ENCODE results near the gene NYNRIN.
A peak's percentile ranks its signal among the peaks of the same experiment; 100 is the strongest.

Gene NYNRIN

DNA sequence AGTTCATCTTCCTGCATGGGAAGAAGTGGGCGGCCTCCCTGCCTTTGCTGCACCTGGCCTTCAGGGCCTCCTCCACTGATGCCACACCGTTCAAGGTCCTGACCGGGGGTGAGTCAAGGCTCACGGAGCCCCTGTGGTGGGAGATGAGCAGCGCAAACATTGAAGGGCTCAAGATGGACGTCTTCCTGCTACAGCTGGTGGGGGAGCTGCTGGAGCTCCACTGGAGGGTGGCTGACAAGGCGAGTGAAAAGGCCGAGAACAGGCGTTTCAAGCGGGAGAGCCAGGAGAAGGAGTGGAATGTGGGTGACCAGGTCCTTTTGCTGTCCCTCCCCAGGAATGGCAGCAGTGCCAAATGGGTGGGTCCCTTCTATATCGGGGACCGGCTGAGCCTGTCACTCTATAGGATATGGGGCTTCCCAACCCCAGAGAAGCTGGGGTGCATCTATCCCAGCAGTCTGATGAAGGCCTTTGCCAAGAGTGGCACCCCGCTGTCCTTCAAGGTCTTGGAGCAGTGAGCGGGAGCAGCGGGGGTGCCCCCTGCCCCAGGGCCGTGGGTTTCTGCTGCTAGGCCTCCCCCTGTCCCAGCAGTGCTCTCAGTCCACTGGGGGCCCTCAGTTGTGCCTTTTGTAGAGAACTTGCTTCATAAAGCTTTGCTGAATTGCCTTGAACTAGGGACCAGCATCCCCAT, 18.3 kb downstream of the NYNRIN start:
- DNase-seq, result no peak

DNA sequence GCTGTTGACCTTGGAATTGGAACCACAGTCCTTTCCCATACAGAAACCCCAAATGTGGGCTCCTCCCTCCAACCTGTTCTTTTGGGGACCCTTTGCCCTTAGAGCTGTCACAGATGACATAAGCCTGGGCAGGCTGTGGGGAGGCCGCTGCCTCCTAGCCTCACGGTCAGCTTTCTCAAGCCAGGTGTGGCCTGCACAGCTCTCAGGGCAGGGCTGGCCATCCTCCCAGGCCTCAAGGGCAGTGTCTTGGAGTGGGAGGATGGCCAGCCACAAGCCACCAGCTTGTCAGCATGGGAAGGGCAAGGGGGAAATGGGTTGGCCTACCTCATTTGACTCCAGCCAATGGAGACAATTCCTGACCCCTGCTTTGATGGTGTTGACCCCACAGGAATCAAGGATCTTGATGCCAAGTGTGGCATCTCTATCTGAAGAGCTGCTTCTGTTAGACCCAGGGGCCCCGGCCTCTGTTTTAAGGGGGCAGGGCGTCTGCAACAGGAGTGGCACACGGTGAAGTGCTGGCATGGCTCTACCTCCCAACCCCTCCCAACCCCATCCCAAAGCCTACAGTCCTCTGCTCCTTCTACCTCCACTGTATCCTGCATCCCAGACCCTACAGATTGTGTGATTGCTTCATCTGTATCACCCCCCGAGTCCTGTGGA, 19.2 kb downstream of the NYNRIN start:
- no peak for DNase-seq

DNA sequence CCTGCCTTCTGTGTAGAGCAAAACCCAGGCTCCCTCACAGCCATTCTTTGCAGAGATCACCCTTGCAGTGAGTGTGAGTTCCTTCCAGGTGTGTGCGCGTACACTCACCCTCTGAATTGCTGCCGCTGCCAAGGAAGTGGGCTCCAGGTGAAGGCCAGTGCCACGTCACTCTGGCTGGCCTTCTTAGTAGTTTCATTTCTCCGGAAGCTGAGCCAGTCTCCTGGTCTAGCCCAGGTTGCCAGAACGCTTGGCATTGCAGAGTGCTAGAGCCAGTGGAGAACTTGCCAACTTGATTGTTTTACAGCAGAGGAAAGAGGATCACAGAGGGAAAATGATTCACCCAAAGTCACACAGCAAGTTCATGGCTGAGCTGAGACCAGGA, 19.7 kb downstream of the NYNRIN start:
- DNase-seq, result no peak

- DNase-seq, result no peak
Measured at GRCh38 chr14:24422261-24422660, 23.5 kb downstream of the NYNRIN start.

- DNase-seq, result no peak
Measured at GRCh38 chr14:24422694-24423601, 24.1 kb downstream of the NYNRIN start.

GRCh38 chr14:24425704-24426103, 26.9 kb downstream of the NYNRIN start:
- DNase-seq, result no peak

GRCh38 chr14:24426150-24426911, 27.5 kb downstream of the NYNRIN start:
- no peak for DNase-seq

DNA sequence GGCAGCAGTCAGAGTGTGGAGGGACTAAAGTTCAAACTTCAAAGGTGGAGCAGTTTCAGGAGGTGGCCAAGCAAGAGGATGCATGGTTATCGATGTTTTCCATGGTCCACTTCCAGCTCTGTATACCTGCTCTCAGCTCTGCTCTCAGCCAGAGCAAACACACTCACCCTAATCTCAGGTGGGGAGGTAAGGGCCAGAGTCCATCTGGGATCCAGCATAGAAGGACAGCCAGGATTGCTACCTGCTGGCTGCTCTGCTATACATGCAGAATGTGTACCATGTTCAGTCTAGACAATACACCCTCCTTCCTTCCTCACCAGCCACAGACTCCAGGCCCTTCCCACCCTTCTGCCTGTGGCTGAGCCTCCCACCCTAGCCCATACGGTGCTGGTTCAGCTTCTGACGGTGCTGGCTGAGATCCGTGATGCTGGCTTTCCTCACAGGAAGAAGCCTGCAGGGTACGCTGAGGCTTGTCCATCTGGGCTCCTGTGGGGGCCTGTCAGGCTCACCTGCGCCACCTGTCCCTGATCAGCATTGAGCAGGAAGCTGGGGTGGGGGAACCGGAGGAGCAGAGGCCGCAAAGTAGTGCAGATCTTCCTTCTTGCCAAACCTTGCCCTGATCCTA, 28.2 kb downstream of the NYNRIN start:
- DNase-seq, result no peak

- DNase-seq, result no peak
Measured at GRCh38 chr14:24427537-24428508, 29.0 kb downstream of the NYNRIN start.

DNA sequence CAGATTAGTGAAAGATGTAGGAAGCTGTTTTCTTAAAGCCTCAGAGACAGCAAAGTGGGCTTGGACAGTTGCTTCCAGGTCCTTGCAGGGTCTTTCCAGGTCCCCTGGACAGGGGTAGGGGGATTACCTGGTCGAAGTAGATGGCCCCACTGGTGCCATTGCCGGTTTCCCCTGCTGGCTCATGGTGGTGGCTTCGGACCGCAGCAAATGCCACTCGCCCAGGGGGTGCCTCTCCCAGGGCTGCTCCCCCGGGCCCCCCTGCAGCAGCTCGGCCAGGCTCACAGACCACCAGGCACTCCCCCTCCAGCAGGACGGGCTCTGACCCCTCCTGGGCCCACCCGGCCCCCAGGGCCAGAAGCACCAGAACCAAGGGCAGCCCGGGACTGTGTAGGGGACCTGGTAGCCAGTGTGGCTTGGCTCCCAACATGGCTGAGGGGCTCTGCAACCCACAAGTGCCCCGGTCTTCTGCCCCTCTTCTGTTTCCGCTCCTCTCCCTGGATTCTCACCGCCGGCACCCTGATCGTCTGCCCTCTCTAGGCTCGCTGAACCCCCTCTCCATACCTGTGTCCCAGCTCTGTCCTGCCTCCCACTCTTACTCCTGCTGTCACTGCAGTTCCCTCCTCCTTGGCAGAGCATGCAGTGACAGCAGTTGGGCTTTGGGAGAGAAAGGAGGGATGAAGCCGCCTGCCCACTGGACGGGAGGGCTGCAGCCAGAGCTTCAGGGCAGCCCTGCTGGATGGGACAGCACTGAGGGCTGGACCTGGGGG, 30.0 kb downstream of the NYNRIN start:
- DNase-seq, result no peak

DNA sequence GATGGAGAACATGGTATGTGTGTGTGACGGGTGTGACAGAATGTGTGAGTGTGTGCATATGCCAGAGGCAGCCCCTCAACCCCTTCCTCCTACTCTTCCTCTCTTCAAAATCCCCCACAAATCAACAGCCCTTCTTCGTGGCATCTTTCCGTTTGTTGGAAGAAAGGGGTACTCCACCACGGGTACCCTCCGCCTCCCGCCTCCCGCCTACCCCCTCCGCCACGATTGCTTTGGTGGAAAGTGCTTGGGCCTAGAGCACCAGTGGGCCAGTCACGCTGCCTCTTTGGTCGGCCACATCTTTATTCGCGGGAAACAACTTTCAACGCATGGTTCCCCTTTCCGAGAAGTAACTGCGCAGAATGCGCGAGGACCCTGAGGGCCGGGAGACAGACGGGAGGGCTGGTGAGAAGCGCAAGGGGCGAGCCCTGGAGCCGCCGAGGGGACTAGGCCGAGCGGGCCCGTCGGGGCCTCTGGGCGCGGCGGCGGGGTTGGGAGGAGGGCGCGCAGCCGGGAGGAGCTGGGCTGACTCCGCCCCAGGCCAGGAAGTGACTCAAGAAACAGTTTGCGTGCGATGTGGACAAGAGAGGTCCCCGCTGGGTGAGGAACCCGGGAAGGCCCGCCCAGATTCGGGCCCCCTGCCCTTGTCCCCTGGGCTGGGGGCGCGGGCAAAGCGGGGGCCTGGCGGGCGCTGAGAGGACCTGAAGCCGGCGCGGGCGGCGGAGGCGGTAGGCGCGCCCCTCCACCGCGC, 30.8 kb downstream of the NYNRIN start, which contains the start of the genes CBLN3 and KHNYN:
Gene CBLN3 (minus strand): TSS at position 274 of the 748 bp plus-strand sequence. CDS start 614 bp downstream, outside the sequence.
Gene KHNYN (plus strand): TSS at position 560 of the 748 bp plus-strand sequence. CDS start 777 bp downstream, outside the sequence.
- DNase-seq, result peak; percentile 89

DNA sequence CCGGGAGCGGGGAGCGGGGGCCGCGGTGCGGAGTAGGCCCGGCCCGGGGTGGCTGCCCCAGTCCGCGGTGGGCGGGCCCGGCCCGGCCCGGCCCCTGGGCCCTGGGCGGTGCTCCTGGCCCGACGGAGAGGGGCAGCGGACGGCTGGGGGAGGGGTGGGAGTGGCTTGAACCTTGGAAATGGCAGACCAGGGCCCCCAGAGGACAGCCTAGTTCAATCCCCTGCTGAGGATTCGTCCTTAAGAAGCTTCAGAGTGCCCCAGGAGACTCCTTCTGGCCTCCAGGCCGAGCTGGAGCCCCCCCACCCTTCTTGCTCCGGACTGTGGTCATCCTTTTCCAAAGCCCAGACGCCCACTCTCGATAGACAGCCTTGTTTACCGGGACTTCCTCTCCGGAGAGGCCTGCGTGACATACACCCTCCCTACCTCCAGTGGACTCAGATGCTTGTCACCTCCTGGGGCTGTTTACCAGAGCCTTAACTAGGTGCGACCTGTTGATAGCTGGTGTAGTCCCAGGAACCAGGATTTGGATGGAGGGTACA, 31.4 kb downstream of the NYNRIN start:
- peak; percentile 70 for DNase-seq

DNA sequence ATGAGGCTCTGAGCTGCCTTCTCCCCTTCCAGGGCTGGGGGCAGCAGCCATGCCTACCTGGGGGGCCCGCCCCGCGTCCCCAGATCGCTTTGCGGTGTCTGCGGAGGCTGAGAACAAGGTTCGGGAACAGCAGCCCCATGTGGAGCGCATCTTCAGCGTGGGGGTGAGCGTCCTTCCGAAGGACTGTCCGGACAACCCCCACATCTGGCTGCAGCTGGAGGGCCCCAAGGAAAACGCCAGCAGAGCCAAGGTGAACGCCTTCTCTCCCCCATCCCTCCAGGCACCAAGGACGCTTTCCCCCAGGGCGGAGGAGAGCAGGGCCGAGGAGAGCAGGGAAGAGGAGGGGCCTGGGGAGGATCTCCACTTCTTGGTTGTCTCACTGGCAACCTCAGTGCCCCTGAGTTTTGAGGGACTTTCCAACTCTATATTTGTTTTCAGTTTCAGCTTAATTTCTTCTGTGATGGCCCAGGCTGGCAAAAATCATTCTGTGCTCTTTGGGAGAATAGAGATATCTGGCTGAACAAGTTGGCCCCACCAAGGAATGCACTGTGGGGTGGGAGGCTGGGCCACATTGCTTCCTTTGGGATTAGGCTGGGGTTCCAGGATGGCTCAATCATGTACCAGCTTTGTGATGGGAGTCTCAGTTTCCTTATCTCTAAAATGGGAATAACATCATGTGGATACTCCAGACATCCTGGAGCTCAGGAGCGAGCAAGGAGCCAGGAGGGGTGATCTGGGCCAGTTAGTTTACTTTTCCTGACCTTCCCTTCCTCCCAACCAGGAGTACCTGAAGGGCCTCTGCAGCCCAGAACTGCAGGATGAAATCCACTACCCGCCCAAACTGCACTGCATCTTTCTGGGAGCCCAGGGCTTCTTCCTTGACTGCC, 32.1 kb downstream of the NYNRIN start:
- no peak for DNase-seq

- DNase-seq, result peak; percentile 80
Measured at GRCh38 chr14:24431569-24432258, 32.9 kb downstream of the NYNRIN start.

DNA sequence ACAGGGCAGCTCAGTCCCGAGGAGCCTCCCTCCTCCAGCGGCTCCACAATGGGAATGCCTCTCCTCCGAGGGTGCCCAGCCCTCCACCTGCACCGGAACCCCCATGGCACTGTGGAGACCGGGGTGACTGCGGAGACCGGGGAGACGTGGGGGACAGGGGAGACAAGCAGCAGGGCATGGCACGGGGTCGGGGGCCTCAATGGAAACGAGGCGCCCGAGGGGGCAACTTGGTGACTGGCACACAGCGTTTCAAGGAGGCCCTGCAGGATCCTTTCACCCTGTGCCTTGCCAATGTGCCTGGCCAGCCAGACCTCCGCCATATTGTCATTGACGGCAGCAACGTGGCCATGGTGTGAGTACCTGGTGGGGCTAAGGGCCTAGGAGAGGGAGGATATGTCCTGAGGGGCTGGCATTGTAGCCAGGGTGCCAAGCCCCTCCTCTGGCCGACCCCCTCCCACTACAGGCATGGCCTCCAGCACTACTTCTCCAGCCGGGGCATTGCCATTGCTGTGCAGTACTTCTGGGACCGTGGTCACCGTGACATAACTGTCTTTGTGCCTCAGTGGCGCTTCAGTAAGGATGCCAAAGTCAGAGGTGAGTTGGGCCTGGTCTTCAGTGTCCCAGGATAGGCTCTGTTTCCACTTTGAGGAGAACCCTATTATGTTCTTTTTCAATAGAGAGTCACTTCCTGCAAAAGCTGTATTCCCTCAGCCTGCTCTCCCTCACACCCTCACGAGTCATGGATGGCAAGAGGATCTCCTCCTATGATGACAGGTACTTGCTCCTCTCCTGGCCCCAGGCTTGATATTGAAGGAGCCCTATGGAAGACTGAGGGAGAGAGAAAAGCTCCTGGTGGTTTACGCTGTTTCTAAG, 33.7 kb downstream of the NYNRIN start:
- DNase-seq, result no peak

DNA sequence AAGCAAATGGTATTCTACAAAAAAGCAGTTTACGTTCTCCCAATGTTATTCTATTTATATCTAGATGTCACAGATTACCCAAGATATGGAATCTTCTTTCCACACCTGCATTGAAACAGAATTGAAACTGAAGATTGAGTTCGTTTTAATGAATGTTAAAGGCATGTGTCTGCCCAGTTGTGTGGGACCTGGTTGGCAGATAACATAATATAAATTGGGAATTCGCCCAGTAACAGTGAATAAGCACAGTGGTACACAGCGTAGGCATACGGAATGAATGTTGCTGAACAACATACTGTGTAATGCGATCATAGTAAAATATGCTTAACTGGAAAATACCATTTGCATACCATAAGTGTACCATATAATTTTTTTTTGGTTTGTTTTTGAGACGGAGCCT, 35.2 kb downstream of the NYNRIN start:
- no peak for DNase-seq
